Lower leg skin (tissue), 4 donors: ENCODE measurements around the gene CYB5R4. TPM values are rescaled to one million over a fixed set of nuclear protein-coding genes. Genes with fewer than 3 reads are reported as not detected.

Source experiments
- DNase-seq, 2 donors: peaks; one replicate each; pipeline ENCODE4 v3.0.0-alpha.2; 2019; ENCODE audit warnings: low spot score in 2 of 2
- H3K4me3 ChIP-seq: fragments of 200-600 bp; sonication (generic); 2 replicates; pipeline ENCODE4 v1.5.1; 2017; ENCODE audit warnings: mild to moderate bottlenecking, low read depth; ENCODE audit not compliant: poor library complexity, severe bottlenecking
- POLR2A ChIP-seq, 2 donors: fragments of 450-650 bp; IDR thresholded peaks; one replicate each; pipeline ENCODE4 v1.6.1; 2016 to 2017; ENCODE audit warnings: antibody characterized with exemption in 2 of 2, mild to moderate bottlenecking in 1 of 2, moderate library complexity in 1 of 2
- WGBS, 2 donors: methylation state at CpG; one replicate each; pipeline ENCODE4 v1.1.5; 2018; 5-methylcytosine and 5-hydroxymethylcytosine counted together
- intact Hi-C: fragments of 100-400 bp; cut with DNase I; formaldehyde crosslinking; loops from one replicate; pipeline ENCODE4 v1.15.0; 2023; ENCODE audit warnings: low total_unique reads
- total RNA-seq, 4 donors: library from RNA; depleted of rRNA; stranded (reverse); fragments of >200 nt; gene quantifications; one replicate each; pipeline ENCODE4 v1.1.0, GENCODE V29; 2016
- TF ChIP-seq, protein P1 (sequence below), 3 donors: fragments of 450-650 bp; IDR thresholded peaks; one replicate each; pipeline ENCODE4 v1.5.1; 2016; ENCODE audit warnings: antibody characterized with exemption in 3 of 3, mild to moderate bottlenecking in 3 of 3, moderate library complexity in 2 of 3

Gene CYB5R4
- total RNA-seq, 4 donors from 2014 or later, result 4.8 to 14.6 (median 7.2) TPM

GRCh38 chr6:84013931-84014330, 154.4 kb downstream of the CYB5R4 start:
- WGBS, 2 donors, result 63 to 74% methylated on average over 3 of the region's 3 CpGs
- TF ChIP-seq, protein P1, sequence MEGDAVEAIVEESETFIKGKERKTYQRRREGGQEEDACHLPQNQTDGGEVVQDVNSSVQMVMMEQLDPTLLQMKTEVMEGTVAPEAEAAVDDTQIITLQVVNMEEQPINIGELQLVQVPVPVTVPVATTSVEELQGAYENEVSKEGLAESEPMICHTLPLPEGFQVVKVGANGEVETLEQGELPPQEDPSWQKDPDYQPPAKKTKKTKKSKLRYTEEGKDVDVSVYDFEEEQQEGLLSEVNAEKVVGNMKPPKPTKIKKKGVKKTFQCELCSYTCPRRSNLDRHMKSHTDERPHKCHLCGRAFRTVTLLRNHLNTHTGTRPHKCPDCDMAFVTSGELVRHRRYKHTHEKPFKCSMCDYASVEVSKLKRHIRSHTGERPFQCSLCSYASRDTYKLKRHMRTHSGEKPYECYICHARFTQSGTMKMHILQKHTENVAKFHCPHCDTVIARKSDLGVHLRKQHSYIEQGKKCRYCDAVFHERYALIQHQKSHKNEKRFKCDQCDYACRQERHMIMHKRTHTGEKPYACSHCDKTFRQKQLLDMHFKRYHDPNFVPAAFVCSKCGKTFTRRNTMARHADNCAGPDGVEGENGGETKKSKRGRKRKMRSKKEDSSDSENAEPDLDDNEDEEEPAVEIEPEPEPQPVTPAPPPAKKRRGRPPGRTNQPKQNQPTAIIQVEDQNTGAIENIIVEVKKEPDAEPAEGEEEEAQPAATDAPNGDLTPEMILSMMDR (IDR thresholded peaks at IDR 0.05), result no peak
- TF ChIP-seq POLR2A (IDR thresholded peaks at IDR 0.05), result no peak
- intact Hi-C loops, result no loop called here
- no peak for DNase-seq
- H3K4me3 ChIP-seq, result no peak overlapping the region

GRCh38 chr6:84016029-84016428, 156.5 kb downstream of the CYB5R4 start:
- no peak for DNase-seq
- TF ChIP-seq, protein P1 (IDR thresholded peaks at IDR 0.05), result no peak
- TF ChIP-seq POLR2A (IDR thresholded peaks at IDR 0.05), result no peak
- H3K4me3 ChIP-seq, result no peak overlapping the region
- WGBS, 2 donors, result 83 to 88% methylated on average over 1 of the region's 1 CpG
- intact Hi-C loops, result loop anchor here (2.0 kb wide), 1 partner anchor 53 kb away; no protein-coding TSS in a partner anchor

Other genes with a start within 250 kb of the CYB5R4 start
- not detected for gene SNAP91, start 150.6 kb upstream of the CYB5R4 start, total RNA-seq
- gene RIPPLY2, start 6.3 kb upstream of the CYB5R4 start, total RNA-seq, result not detected
- 1 to 10 TPM; 2.6 to 4.1 (median 2.9) TPM for gene MRAP2, start 174.1 kb downstream of the CYB5R4 start, total RNA-seq